Raji (cell line): ENCODE measurements around the gene CDK5RAP3.

Source experiments
- POLR2A ChIP-seq: IDR thresholded peaks from 2 replicates; pipeline ENCODE4 v1.6.1; 2011; ENCODE audit warnings: low read depth, low read length, control low read depth; ENCODE audit not compliant: insufficient read depth

Gene CDK5RAP3

GRCh38 chr17:48023400-48024148 is 52.7 kb downstream of the CDK5RAP3 start:
- TF ChIP-seq POLR2A, result no peak

- no peak for TF ChIP-seq POLR2A
Measured at GRCh38 chr17:48024149-48025039, 53.5 kb downstream of the CDK5RAP3 start.

GRCh38 chr17:48025040-48025903 is 54.4 kb downstream of the CDK5RAP3 start:
- peak; percentile 51 for TF ChIP-seq POLR2A

DNA sequence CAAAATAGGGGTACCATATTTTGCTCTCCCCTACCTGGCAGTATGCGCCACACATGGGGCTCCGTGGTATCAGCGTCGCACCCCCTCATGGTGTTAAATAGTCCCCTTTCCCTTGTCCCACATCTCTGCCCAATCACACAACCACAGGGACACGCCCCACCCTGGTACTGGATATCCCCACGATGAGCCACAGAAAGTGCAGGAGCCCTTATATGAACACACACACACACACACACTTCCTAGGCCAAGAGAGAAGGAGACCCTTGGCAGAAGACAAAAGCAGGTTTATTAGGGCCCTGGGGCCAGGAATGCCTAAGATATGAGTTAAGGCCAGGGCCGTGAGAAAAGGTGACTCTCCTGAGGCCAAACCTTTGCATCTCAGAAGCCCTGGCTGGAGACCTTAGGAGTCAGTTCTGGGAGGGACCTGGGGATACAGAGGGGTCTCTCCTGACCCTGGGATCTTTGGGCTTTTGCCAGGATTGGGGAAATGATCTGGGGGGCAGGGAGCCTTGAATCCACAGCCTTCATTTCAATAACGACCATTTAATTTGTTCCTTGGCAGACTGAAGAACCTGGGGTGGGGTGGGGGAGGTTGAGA is 55.1 kb downstream of the CDK5RAP3 start:
- TF ChIP-seq POLR2A, result no peak

GRCh38 chr17:48026502-48027321 is 55.8 kb downstream of the CDK5RAP3 start:
- no peak for TF ChIP-seq POLR2A

DNA sequence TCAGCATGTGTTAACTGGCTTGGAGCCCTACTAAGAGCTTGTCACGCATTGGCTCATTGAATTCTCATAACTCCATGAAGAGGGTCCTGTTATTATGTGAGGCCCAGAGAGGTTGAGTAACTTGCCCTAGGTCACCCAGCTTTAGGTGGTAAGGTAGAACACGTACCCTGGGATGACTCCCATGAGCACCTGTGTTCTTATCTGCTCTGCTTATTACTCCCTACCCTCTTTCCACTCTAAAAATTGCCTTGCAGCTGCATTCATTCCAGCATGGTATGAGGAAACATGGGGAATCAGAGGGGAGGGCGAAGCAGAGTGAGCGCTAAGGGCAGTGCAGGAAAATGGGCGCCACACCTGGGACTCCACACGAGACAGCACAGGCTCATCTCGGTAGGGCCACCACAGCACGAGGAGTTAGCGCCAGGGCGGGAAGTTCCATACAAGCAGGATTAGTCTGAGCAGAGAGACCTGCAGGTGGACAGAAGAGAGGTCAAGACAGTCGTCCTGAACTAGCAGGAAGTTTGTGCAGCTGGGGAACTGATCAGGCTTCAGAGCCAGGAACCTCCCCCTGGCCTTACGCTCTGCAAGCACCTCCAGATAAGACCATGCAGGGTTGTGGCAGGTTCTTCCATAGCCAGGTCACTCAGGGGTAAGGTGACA is 56.5 kb downstream of the CDK5RAP3 start:
- TF ChIP-seq POLR2A, result no peak

- no peak for TF ChIP-seq POLR2A
Measured at GRCh38 chr17:48028736-48029135, 57.8 kb downstream of the CDK5RAP3 start.

DNA sequence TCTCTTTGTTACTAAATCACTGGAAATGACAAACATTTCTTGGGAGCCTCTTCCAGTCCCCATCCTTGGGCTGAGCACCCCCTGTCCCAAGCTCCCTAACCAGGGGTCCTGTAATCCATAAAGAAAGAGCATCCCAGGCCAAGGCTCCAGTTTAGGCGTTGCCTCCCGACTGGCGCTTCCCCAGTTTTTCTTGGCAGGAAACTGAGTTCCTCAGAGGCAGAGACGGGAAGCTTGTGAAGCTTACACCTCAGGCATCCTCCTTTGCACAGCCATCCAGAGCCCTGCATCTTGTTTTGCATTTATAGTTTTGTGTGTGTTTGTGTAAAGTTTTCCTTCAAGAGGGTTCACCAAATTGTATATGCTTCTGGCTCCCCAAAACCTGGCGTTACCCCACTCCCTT is 59.6 kb downstream of the CDK5RAP3 start:
- no peak for TF ChIP-seq POLR2A
